Activated CD4-positive, alpha-beta T cell treated with anti-CD3 and anti-CD28 coated beads, Interleukin-2, amount 50 U/mL, for 4 hours (primary cell): Measurements from ENCODE around the gene STK40.

Source experiments
- DNase-seq, 2 experiments: peaks; one replicate each; pipeline ENCODE4 v3.0.0-alpha.2; 2020

The STK40 gene

GRCh38 chr1:36385410-36386264, at the start of gene STK40:
Gene STK40, minus strand, starts transcription at chr1:36385924. Its CDS starts 24,592 bp downstream, at chr1:36361332.
- peak; percentile 98 for DNase-seq

GRCh38 chr1:36433102-36433501, 47.4 kb upstream of the STK40 start:
- no peak for DNase-seq

- DNase-seq: no peak
Measured at GRCh38 chr1:36432616-36433015, 46.9 kb upstream of the STK40 start.

GRCh38 chr1:36425791-36426190, 40.1 kb upstream of the STK40 start:
- no peak for DNase-seq

- no peak for DNase-seq
Measured at GRCh38 chr1:36421649-36422048, 35.9 kb upstream of the STK40 start.

- DNase-seq: peak; percentile 89 to 93
Measured at GRCh38 chr1:36420836-36421317, 35.2 kb upstream of the STK40 start.

GRCh38 chr1:36420409-36420808, 34.7 kb upstream of the STK40 start:
- no peak for DNase-seq

- DNase-seq: no peak
Measured at GRCh38 chr1:36419569-36419968, 33.8 kb upstream of the STK40 start.

- no peak for DNase-seq
Measured at GRCh38 chr1:36419140-36419539, 33.4 kb upstream of the STK40 start.

- no peak for DNase-seq
Measured at GRCh38 chr1:36417931-36418330, 32.2 kb upstream of the STK40 start.

GRCh38 chr1:36415661-36416326, 30.1 kb upstream of the STK40 start:
- no peak for DNase-seq

- no peak for DNase-seq
Measured at GRCh38 chr1:36414384-36414783, 28.7 kb upstream of the STK40 start.

- peak; percentile 21 to 27 for DNase-seq
Measured at GRCh38 chr1:36411674-36412648, 26.2 kb upstream of the STK40 start.

- DNase-seq: no peak
Measured at GRCh38 chr1:36408479-36408878, 22.8 kb upstream of the STK40 start.

- DNase-seq: no peak
Measured at GRCh38 chr1:36406440-36406839, 20.7 kb upstream of the STK40 start.

GRCh38 chr1:36402504-36402890, 16.8 kb upstream of the STK40 start:
- DNase-seq: no peak

GRCh38 chr1:36401602-36402503, 16.1 kb upstream of the STK40 start:
- no peak for DNase-seq

- DNase-seq: peak in 1 of 2 experiments; percentile 11
Measured at GRCh38 chr1:36400825-36401601, 15.3 kb upstream of the STK40 start.

- DNase-seq: no peak
Measured at GRCh38 chr1:36400514-36400824, 14.7 kb upstream of the STK40 start.

GRCh38 chr1:36398370-36398977, 12.8 kb upstream of the STK40 start:
- DNase-seq: no peak
